Left ventricle myocardium inferior (tissue), 1 donor: ENCODE measurements around the gene CX3CR1. TPM values are rescaled to one million over a fixed set of nuclear protein-coding genes. Genes with fewer than 3 reads are reported as not detected.
A peak's percentile ranks its signal among the peaks of the same experiment; 100 is the strongest.

ENCODE experiments used
- DNase-seq: peaks from one replicate; pipeline ENCODE4 v3.0.0-alpha.2; 2020
- H3K27ac ChIP-seq: fragments of 200-600 bp; replicated peaks from 2 replicates; pipeline ENCODE4 v1.8.0; 2021
- H3K27me3 ChIP-seq: fragments of 200-600 bp; 2 replicates; pipeline ENCODE4 v1.8.0; 2021; ENCODE audit warnings: low read depth
- H3K36me3 ChIP-seq: fragments of 200-600 bp; 2 replicates; pipeline ENCODE4 v1.8.0; 2021
- H3K4me1 ChIP-seq: fragments of 200-600 bp; 2 replicates; pipeline ENCODE4 v1.8.0; 2021
- H3K4me3 ChIP-seq: fragments of 200-600 bp; 2 replicates; pipeline ENCODE4 v1.8.0; 2021; ENCODE audit warnings: mild to moderate bottlenecking, moderate library complexity
- H3K9me3 ChIP-seq: fragments of 200-600 bp; replicated peaks from 2 replicates; pipeline ENCODE4 v1.8.0; 2021
- CTCF ChIP-seq: fragments of 200-600 bp; IDR thresholded peaks from 2 replicates; pipeline ENCODE4 v1.8.0; 2021; ENCODE audit warnings: antibody characterized with exemption, mild to moderate bottlenecking, borderline replicate concordance
- intact Hi-C: fragments of 100-400 bp; cut with micrococcal nuclease; formaldehyde crosslinking; loops from one replicate; pipeline ENCODE4 v1.11.0; 2022
- total RNA-seq: library from RNA; stranded (reverse); fragmentation: NEBNext Ultra II Directional; extraction: Animal tissue kit (Norgen Biotek cat#: 25700); gene quantifications from one replicate; pipeline ENCODE4 v1.2.1, GENCODE V29; 2021
- donor health status: DM: no; HTN: yes; CAD: no; lungs with severe emphysema.

CX3CR1 gene
- total RNA-seq, 1 donor from 2014 or later, result 0.82 TPM

GRCh38 chr3:39264053-39264452, 15.8 kb downstream of the CX3CR1 start:
- no peak for DNase-seq
- Histone ChIP-seq H3K4me1 (peaks cover 25% of the 10 kb centered on the region), H3K27me3 (no peaks in the 10 kb centered on the region), H3K4me3 (no peak overlapping the region), H3K27ac (no peak overlapping the region), H3K9me3 (no peaks in the 10 kb centered on the region), H3K36me3 (no peaks in the 10 kb centered on the region)
- intact Hi-C loops, result no loop called here
- TF ChIP-seq CTCF, result no peak

- no peak overlapping the region for H3K4me3 ChIP-seq
- H3K36me3 ChIP-seq, result no peaks in the 10 kb centered on the region
- H3K27me3 ChIP-seq, result no peaks in the 10 kb centered on the region
- no peaks in the 10 kb centered on the region for H3K9me3 ChIP-seq
- intact Hi-C loops, result no loop called here
- DNase-seq, result no peak
- H3K4me1 ChIP-seq, result peaks cover 25% of the 10 kb centered on the region
- no peak for TF ChIP-seq CTCF
- no peak overlapping the region for H3K27ac ChIP-seq
Measured at GRCh38 chr3:39263576-39263975, 16.3 kb downstream of the CX3CR1 start.

DNA sequence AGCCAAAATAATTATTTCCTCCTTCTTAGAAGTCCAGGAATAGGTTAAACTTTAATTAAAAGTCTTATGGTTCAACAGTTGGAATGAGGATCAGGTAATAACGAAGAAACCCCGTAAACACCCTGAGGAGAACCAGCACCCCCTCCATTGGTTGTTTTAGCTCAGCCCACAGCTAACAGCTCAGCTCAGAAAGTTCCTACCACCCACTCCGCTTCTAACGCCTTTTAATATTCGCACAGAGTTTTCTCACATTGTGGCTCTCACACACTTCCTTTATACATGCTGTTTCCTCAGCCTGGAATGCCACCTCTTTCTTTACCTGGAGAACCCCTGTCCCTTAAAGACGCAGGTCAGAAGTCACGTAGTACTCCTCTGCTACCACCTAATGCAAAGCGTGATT, 17.0 kb downstream of the CX3CR1 start:
- Histone ChIP-seq H3K27me3 (no peaks in the 10 kb centered on the region), H3K4me1 (peaks cover 25% of the 10 kb centered on the region), H3K36me3 (no peaks in the 10 kb centered on the region), H3K4me3 (no peak overlapping the region), H3K9me3 (no peaks in the 10 kb centered on the region), H3K27ac (no peak overlapping the region)
- no peak for DNase-seq
- no peak for TF ChIP-seq CTCF
- intact Hi-C loops, result no loop called here

DNA sequence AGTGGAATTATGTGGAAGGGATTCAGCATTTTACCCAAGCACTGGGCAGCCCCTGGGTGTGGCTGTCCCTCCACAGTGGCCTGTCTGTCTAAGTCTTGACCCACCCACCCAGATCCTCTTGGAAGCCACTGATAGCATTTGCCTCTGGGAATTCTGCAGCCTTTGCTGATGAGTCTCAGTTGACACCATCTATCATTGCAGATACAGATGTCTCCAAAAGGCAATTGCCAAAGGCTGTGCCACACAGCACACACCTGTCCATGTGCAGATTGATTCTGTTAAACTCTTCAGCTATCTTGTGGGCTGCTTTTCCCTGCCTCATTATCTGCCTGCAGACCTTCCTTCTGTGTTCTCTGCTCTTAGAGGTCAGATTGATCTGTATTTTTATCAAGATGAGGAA, 18.1 kb downstream of the CX3CR1 start:
- Histone ChIP-seq H3K4me1 (peaks cover 25% of the 10 kb centered on the region), H3K27ac (no peak overlapping the region)

GRCh38 chr3:39260957-39261356, 18.9 kb downstream of the CX3CR1 start:
- TF ChIP-seq CTCF, result peak; percentile 70
- H3K27ac ChIP-seq, result peak overlapping the region; percentile 72
- intact Hi-C loops, result no loop called here
- no peaks in the 10 kb centered on the region for H3K27me3 ChIP-seq
- H3K4me1 ChIP-seq, result peaks cover 25% of the 10 kb centered on the region
- no peaks in the 10 kb centered on the region for H3K36me3 ChIP-seq
- H3K9me3 ChIP-seq, result no peaks in the 10 kb centered on the region
- no peak overlapping the region for H3K4me3 ChIP-seq
- DNase-seq, result peak; percentile 84

More for the DNA sequence above, 18.1 kb downstream of the CX3CR1 start:
- DNase-seq, result no peak
- Histone ChIP-seq H3K9me3 (no peaks in the 10 kb centered on the region), H3K36me3 (no peaks in the 10 kb centered on the region), H3K27me3 (no peaks in the 10 kb centered on the region), H3K4me3 (no peak overlapping the region)
- intact Hi-C loops, result no loop called here
- TF ChIP-seq CTCF, result no peak

GRCh38 chr3:39260318-39260717, 19.5 kb downstream of the CX3CR1 start:
- H3K4me3 ChIP-seq, result no peak overlapping the region
- no peak for DNase-seq
- no peaks in the 10 kb centered on the region for H3K27me3 ChIP-seq
- intact Hi-C loops, result no loop called here
- no peaks in the 10 kb centered on the region for H3K9me3 ChIP-seq
- H3K4me1 ChIP-seq, result peaks cover 28% of the 10 kb centered on the region
- no peak for TF ChIP-seq CTCF
- H3K27ac ChIP-seq, result peak overlapping the region; percentile 72
- no peaks in the 10 kb centered on the region for H3K36me3 ChIP-seq
